DMS 273 (cell line): Measurements from ENCODE around the gene SLC25A42.
"Not testable (repeated sequence)": the region's sequence is repeated elsewhere in the genome, so short reads cannot be mapped to it uniquely, and the experiment has no call there.

Source experiments
- DNase-seq: peaks from one replicate; lab custom pipeline; 2025; ENCODE audit not compliant: unreplicated experiment; lab: John Stamatoyannopoulos, UW

Gene SLC25A42

GRCh38 chr19:19063183-19064097, at the start of gene SLC25A42:
TSS of gene SLC25A42 (plus strand) at chr19:19063994. CDS start at chr19:19096125, 32,131 bp downstream.
- DNase-seq, result peak; percentile 100

DNA sequence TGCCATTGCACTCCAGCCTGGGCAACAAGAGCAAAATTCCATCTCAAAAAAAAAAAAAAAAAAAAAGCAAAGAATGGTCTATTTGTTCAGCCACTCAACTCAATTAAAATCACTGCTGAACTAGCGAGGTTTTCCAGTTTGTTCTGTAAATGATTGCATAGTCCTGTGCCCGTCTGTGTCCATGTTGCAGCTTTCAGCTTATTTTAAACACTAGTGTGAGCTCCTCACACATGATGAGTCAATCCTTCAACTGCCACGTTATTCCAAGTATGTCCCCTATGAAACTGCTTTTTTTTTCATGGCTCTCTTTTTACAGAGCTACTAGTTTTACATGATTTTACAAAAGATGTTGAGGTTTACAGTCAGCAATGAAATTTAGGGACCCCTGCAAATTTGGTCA, 42.7 kb upstream of the SLC25A42 start:
- no peak for DNase-seq

- no peak for DNase-seq
Measured at GRCh38 chr19:19022380-19022961, 41.3 kb upstream of the SLC25A42 start.

DNA sequence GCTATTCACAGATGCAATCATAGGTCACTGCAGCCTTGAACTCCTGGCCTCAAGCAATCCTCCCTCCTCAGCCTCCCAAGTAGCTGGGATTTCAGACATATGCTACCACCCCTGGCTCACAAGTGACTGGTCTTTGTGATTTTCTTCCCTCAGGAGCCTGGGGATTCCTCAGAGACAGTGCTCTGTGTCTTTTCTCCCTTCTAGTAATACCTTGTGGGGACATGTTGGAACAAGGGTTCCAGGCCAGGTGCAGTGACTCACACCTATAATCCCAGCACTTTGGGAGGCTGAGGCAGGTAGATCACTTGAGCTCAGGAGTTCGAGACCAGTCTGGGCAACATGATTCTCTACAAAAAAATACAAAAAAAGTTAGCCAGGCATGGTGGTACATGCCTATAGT, 40.4 kb upstream of the SLC25A42 start:
- not testable (repeated sequence) for DNase-seq

DNA sequence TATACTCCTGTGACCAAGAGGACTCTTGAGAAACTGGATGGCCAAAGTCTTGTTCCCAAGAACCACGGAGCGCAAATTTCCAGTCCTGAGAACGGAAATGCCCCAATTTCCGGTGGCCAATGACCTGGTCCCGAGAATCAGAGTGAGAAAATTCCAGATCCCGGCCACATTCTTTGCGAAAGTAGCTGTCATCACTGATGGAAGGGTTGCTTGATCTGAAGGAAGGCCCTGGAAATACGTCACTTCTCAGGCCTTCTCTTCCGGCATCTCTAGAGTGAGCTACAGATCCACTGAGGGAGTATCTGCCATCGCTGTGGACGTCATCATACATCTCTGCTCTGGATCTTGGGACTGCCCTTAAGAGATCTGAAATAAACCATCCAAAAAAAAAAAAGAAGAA, 37.9 kb upstream of the SLC25A42 start:
- no peak for DNase-seq

- peak; percentile 20 for DNase-seq
Measured at GRCh38 chr19:19026299-19026971, 37.4 kb upstream of the SLC25A42 start.

DNA sequence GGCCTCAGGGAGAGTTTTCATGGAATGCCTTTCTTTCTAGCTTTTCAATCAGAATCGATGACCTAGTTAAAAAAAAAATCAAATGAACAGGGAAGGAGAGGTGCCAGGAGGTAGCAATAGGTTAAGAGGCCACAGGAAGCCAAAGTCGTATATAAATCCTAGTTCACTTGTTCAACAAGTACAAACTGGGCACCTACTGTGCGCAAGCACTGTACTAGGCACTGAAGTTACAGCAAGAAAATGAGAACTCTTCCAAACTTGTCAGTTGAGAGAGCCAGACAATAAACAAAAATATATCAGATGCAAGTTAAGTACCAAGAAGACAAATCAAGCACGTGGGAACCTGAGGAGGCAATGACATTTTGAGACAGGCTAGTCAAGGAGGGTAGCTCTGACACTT, 36.6 kb upstream of the SLC25A42 start:
- DNase-seq, result no peak

GRCh38 chr19:19028526-19028925, 35.3 kb upstream of the SLC25A42 start:
- DNase-seq, result no peak

DNA sequence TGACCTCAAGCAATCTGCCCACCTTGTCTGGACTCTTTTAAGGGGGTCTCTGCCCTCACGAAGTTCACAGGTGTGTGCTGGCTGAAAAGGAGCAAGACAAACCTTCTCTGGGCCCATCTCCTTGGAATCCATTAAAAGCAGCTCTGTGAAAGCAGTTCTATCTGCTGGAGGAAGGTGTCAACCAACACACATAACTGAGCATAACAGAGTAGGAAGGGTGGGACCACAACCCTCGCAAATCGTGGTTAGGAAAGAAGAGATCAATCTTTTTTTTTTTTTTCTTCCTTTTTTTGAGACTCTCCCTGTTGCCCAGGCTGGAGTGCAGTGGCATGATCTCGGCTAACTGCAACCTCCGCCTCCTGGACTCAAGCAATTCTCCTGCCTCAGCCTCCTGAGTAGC, 31.9 kb upstream of the SLC25A42 start:
- no peak for DNase-seq

GRCh38 chr19:19032420-19033175, 31.2 kb upstream of the SLC25A42 start:
- DNase-seq, result peak; percentile 72

DNA sequence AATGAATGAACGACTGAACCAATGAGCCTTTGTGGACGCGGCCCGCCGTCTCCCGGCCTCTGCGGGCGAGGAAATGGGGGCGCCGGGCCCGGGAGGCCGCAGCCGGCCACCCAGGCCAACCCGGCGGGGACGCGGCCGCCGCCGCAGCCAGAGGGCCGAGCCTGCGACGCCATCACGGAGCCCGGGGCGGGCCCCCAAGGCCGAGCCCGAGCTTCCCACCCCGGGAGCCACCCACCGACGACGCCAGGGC, 30.7 kb upstream of the SLC25A42 start:
- no peak for DNase-seq

DNA sequence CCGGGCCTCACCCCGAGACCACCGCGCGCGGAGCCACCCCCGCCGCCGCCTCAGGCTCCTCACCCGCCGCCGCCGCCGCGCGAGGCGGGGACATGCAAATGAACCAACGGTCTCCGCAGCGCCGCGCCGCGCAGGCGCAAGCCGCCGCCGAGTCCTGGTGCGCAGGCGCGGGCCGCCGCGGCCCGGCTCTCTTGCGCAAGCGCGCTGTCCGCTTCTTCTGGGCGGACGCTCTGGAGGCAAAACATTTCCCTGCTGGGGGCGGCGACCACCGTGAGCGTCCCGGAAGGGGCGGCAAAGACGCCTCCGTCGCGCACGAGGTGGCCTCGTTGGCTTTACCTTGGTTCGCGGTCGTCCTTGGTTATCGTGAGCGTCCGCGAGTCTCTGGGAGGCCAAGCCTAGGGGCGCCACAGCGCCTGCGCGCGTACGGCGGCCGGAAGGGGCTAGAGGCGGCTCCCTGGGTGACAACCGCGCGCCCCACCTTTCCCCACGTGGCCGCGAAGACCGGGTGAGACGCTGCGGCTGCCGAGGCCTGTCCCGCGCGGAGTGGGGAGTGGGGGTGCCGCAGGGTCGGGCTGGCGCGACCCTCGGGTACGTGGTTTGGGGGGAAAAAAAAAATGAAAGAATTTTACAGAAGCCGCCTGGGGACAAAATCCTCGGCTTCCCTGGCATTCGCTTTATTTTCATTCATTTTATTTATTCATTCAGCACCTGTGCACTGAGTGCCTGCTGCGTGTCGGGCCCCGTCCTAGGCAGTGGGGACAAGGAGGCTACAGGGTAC, 30.2 kb upstream of the SLC25A42 start, which contains the start of the genes ARMC6 and SUGP2:
Gene ARMC6 (plus strand): TSS at position 178 of the 778 bp plus-strand sequence. CDS start 607 bp downstream, outside the sequence.
Gene SUGP2 (minus strand): TSS at position 92 of the 778 bp plus-strand sequence. CDS start 2,446 bp downstream, outside the sequence.
- peak; percentile 99 for DNase-seq

DNA sequence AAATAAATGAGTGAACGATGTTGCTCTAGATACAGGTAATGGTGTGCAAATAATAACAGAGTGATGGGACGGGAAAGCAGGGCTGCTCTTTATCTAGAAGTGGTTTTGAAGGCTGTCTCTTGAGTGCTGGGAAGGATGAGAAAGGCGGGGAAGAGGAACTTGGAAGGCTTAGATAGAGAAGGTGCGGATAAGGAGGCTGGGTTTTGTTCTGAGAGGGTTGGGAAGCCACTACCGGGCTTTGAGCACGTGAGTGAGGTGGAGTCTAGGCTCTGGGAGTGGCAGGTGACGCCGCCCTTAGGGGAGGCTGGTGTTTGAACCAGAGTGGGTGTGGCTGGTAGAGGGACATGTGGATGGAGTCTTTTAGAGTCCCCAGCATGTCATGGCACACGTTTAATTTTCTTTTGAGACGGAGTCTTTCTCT, 29.6 kb upstream of the SLC25A42 start:
- peak; percentile 93 for DNase-seq

DNA sequence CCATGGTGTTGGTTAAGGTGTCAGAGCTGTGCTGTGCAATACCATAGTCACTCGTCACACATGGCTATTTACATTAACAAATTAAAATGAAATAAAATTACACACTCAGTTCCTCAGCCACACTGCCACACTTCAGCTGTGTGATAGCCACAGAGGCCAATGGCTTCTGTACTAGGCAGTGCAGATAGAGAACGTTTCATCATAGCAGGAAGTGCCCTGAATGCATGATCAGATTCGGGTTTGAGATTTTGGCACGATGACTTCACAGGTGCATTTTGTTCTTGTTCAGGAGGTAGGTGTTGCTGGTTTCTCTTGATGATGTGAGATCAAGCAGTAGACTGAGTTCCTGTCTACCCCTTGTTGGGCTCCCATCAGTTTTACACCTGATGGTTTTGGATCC, 23.9 kb upstream of the SLC25A42 start:
- DNase-seq, result no peak

DNA sequence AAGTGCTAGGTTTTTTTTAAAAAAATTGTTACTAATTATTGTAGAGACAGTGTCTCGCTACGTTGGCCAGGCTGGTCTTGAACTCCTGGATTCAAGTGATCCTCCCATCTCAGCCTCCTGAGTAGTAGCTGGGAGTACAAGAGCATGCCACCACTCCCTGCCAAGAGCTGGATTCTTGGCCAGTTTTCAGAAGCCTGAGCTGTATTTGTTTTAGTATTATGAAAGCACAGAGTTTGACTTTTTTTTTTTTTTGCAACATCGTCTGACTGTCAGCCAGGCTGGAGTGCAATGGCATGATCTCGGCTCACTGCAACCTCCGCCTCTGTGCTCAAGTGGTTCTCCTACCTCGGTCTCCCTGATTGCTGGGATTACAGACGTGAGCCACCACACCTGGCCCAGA, 23.4 kb upstream of the SLC25A42 start:
- DNase-seq, result no peak

GRCh38 chr19:19042732-19043280, 21.0 kb upstream of the SLC25A42 start:
- DNase-seq, result no peak

DNA sequence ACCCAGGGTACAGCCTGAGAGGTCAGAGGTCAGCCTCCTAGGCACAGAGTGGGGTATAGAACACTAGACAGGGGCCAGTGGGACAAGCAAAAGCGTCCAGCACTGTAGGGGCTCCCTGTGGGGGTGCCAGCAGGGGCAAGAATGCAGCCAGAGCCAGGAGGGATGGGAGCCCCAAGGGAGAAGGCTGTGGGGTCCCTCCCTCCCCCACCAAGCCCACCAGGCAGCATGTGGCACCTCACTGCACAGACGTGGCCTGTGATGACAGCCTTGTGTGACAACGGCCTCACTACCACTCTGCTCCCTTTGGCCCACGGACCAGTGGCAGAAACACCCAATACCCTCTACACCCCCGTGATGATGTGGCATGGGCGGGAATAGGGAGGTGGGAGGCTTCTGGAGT, 20.3 kb upstream of the SLC25A42 start:
- no peak for DNase-seq

GRCh38 chr19:19043881-19044280, 19.9 kb upstream of the SLC25A42 start:
- no peak for DNase-seq

DNA sequence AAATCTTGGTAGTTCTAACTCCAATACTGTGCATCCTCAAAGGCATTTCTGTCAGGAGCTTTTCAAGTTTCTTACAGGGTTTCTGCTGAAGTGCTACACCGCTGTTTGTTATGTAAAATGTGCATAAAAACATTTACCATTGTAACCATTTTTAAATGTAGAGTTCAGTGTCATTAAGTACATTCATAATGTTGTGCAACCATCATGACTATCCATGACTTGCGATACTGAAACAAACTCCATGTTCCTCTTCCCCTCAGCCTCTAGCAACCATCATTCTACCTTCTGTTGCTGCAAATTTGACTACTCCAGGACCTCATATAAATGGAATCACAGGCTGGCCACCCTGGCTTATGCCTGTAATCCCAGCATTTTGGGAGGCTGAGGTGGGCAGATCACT, 14.4 kb upstream of the SLC25A42 start:
- DNase-seq, result no peak

DNA sequence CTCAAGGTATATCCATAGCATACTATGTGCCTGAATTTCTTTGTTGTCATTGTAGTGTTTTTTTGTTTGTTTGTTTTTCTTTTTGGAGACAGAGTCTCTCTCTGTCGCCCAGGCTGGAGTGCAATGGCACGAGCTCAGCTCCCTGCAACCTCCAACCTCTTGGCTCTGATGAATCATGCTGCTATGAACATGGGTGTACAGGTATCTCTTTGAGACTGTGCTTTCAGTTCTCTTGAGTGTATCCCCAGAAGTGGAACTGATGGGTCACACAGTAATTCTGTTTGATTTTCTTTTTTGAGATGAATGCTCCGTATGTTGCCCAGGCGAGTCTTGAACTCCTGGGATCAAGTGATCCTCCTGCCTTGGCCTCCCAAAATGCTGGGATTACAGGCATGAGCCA, 13.7 kb upstream of the SLC25A42 start:
- no peak for DNase-seq
